ENCODE results near the gene HDX. TPM values are rescaled to one million over a fixed set of nuclear protein-coding genes. Genes with fewer than 3 reads are reported as not detected.
"Not testable (repeated sequence)": the region's sequence is repeated elsewhere in the genome, so short reads cannot be mapped to it uniquely, and the experiment has no call there.

The HDX gene
- total RNA-seq, 4 donors from 2014 or later: 7.5 to 12.9 (median 10.8) TPM

- H3K4me1 ChIP-seq: no peaks in the 10 kb centered on the region
- H3K9me3 ChIP-seq: no peaks in the 10 kb centered on the region
- no peaks in the 10 kb centered on the region for H3K27me3 ChIP-seq
- H3K36me3 ChIP-seq: no peaks in the 10 kb centered on the region
- no peak overlapping the region for H3K4me3 ChIP-seq (replicated peaks in 1 of 3)
- TF ChIP-seq CTCF (IDR thresholded peaks at IDR 0.05): no peak
- no peak for TF ChIP-seq POLR2A (IDR thresholded peaks at IDR 0.05)
- no peak overlapping the region for H3K27ac ChIP-seq
- intact Hi-C loops (cut with DNase I): no loop called here
- 83 to 94% methylated on average over 3 of the region's 3 CpGs for WGBS, 2 donors
- no peak for DNase-seq
Observed at GRCh38 chrX:84320023-84320422, 182.2 kb downstream of the HDX start.

GRCh38 chrX:84318661-84319060 is 183.6 kb downstream of the HDX start:
- WGBS, 2 donors: 63 to 71% methylated on average over 1 of the region's 1 CpG
- no peak for DNase-seq
- intact Hi-C loops (cut with DNase I): no loop called here

GRCh38 chrX:84315946-84316345 is 186.3 kb downstream of the HDX start:
- H3K36me3 ChIP-seq; H3K4me1 ChIP-seq; H3K9me3 ChIP-seq; H3K27me3 ChIP-seq; H3K27ac ChIP-seq; DNase-seq; intact Hi-C loops (cut with DNase I); H3K4me3 ChIP-seq (replicated peaks in 1 of 3): not testable (repeated sequence)

More at GRCh38 chrX:84318661-84319060, 183.6 kb downstream of the HDX start:
- Histone ChIP-seq H3K27ac (no peak overlapping the region), H3K36me3 (no peaks in the 10 kb centered on the region), H3K9me3 (no peaks in the 10 kb centered on the region), H3K4me1 (no peaks in the 10 kb centered on the region), H3K4me3 (replicated peaks in 1 of 3) (no peak overlapping the region), H3K27me3 (no peaks in the 10 kb centered on the region)
- TF ChIP-seq CTCF (IDR thresholded peaks at IDR 0.05) (no peak), POLR2A (IDR thresholded peaks at IDR 0.05) (no peak)

Small RNAs within 50 kb of the gene (small RNA-seq; reads per million reads assigned to genes)
- gene AL450471.1: not detected

Measured in thyroid gland (tissue), 4 donors.